ENCODE results near the gene SHC3. TPM values are rescaled to one million over a fixed set of nuclear protein-coding genes. Genes with fewer than 3 reads are reported as not detected.
A peak's percentile ranks its signal among the peaks of the same experiment; 100 is the strongest.

Gene SHC3
- polyA plus RNA-seq, 1 donor = 0.61 TPM

DNA sequence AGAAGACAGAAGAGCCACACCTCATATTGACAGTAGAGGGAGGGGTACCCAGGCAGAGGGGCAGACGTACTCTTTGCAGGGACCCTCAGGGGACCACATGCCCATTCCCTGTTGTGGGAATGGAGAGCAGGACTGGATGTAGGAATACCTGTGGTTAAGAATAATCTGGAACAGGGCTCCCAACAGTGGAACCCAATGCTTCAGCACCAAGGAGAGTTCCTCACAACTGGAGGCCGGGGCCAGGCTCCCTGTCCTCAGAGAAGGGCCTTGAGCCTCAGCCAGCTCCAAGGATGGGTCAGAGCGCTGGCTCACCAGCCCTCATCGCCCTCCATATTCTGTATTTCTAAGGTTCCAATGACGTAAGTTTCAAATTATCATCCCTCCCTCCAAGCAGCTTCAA is 7.4 kb upstream of the SHC3 start:
- DNase-seq (ENCODE audit: low read depth) = no peak

DNA sequence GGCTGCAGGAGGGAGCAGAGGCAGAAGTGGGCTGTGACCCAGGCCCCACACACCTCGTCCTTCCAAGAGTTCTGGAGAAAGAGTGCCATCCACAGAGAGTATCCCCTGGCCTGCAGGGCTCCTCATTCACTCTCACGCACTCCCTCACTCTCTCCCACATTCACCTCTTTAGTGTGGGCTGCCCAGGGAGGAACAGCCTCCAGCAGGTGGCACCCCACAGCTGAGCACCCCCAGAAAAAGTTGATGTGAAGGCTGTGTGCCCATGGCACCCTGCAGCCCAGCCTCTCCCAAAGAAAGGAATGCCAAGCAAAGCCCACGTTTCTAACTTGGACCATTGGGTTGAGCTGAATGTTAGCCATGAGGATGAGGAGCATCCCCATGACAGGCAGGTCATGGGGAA is 4.5 kb upstream of the SHC3 start:
- no peak for DNase-seq (ENCODE audit: low read depth)

DNA sequence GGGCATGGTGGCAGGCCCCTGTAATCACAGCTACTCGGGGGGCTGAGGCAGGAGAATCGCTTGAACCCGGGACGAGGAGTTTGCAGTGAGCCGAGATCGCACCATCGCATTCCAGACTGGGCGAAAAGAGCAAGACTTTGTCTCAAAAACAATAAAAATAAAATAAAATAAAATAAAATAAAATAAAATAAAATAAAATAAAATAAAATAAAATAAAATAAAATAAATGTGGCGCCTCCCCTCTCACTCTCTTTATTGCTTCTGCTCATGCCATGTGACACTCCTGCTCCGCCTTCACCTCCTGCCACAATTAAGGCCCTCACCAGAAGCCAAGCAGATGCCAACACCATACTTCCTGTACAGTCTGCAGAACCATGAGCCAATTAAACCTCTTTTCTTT is 3.8 kb upstream of the SHC3 start:
- DNase-seq (ENCODE audit: low read depth) = no peak

DNA sequence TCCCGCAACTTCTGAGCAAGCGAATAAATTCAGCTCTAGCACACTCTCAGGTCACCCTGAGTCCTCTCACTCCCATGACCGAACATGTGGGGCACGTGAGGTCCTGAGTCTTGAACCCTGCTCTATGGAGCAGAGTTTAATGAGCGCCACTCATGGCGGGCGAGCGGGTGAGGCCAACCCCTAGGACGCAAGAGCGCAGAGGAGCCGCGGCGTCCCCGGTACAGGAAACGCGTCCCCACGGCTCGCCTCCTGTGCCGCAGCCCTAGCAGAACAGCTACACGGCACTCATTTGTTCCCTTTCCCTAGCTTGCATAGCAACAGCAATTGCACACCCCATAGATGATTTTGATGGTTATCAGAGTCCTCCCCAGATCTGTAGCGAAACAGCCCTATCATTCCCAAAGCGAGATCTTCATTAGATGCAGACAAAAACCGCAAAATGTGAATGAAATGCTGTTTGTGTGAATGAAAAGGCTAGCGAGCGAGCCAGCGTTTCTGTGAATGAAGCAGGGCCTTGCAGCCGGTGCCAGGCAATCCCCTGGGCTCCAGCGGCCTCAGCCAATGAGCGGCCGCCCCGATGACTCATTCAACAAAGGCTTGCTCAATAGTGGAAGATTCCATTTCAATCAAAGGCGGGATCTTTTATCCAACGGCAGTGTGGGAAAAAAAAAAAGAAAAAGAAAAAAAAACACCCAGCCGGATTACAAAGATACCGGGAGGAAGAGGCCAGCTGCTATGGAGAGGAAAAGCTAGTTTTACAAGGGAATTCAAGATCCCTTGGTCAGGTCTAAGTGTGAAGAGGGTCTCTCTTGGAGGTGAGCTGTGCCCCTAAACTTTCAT is 1.5 kb upstream of the SHC3 start:
- DNase-seq (ENCODE audit: low read depth) = peak; percentile 34

DNA sequence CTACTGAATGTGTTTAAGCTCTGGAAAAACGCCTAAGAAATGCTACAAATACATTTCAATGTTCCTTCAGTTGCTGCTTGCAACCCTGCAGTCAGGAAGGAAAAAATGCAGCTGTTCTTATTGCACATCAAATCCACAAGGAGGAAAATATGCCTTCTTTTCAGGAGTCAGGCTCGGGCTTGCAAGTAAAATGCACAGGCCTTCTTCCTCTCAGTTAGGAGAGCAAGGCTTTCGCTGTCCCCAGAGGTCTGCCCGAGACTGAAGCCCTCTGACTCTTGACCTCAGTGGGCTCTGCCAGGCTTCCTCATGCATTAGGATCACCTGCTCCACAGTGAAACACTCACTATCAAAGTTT is 899 bp upstream of the SHC3 start:
- no peak for DNase-seq (ENCODE audit: low read depth)

DNA sequence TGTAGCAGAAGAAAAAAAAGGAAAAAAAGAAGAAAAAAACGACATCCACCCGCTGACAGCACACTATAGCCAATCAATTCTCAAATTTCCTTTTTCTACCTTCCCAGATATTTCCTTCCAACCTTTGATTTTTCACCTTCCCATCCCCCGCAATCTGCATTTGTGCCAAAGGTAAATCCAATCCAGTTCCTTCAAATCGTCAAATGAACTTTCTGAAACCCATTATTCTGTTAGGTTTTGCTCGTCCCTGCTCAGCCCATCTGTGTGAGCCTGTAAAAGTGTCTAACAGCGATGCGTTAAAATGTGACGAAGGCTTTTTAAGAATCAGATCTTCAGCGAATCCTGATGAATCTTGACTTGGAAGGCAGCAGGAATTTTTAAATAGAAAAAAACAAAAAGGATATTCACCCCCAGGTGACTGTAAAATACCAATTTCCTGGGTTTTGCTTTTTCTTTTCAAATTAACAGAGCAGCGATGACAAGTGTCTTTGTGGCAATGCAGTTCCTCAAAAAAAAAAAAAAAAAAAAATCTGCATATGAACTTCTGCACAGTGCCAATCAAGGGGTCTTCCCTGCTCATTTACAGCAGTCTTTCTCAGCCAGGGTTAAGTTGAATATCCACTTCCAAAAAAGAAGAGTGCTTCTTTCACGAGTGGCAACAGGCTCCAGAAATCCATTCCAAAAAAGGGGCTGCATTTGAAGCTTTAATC is 367 bp upstream of the SHC3 start:
- DNase-seq (ENCODE audit: low read depth) = no peak

DNA sequence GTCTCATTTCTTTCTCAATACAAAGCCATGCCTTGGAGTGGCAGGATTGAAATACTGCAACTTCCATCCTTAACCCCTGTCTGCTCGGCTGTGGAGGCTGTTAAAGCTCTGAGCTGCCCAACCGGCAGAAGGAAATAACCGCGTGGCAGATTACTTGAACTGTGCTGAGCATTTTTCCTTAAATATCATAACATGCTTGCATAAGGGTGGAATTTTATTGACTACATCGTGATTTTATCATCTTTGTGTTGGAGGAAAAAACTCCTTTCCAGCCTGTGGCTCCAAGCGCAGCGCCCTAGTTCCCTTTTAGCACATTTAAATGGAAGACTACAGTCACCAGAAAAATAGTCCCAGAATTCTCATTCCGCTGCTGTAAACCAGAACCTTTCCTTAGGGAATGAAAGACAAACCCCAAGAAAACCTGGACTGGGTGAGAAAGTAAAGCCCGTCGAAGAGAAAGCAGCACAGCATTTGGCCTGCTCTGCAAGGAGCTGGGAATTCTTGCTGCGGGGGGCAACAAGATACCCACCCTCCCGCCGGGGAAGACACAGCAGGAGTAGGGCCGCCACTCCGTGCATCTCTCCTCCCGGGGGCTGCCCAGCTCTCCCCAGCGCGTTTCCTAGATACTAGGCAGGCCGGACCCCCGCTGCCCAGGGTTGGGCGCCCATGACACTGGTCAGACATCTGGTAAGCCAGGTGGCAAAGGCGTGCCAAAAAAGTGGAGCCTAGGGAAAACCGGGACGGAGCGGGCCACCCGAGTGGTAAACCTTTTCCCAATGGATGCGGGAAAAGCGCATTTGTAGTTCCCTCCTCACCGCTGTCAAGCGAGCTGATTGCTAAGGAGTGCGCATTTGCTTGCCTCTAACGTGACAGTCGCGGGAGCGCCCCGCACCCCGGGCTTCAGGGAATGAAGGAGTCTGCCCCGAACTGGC is 1.3 kb downstream of the SHC3 start:
- no peak for DNase-seq (ENCODE audit: low read depth)

DNA sequence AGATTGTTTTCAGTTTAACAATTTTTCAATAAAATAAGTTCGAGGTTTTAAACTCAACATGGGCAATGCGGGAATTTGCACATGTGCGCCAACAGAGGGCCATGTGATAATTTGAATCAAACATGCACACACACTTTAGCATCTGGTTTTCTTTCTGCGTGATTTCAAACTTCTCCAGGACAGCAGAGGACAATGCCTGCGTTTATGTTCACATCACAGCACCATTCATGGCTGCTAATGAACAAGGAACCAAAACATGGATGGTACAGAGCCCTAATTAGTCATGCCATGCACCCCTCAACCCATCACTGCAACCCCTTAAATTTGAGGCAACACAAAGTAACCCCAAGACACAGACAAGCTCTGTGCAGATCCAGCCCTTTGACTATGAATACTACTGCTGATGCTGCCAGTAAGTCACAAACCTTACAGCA is 2.8 kb downstream of the SHC3 start:
- no peak for DNase-seq (ENCODE audit: low read depth)

DNA sequence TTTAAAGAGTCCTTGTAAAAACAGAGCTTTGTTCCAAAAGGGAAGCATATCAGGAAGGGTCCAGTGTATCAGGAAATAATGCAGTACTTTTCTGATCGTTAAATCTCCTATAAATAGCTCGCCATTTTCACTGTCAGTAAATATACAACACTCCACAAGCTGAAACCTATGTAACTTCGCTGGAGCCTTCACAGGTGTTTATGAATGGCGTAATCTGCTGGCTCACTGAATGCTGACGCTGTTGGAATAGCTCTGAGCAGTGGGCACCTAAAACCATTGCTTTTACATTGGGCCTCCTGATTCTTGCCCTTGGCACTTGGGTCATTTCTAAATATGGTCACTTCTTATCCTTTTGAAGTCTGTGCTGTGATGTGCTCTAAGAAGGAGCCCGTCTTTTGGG is 4.3 kb downstream of the SHC3 start:
- no peak for DNase-seq (ENCODE audit: low read depth)

DNA sequence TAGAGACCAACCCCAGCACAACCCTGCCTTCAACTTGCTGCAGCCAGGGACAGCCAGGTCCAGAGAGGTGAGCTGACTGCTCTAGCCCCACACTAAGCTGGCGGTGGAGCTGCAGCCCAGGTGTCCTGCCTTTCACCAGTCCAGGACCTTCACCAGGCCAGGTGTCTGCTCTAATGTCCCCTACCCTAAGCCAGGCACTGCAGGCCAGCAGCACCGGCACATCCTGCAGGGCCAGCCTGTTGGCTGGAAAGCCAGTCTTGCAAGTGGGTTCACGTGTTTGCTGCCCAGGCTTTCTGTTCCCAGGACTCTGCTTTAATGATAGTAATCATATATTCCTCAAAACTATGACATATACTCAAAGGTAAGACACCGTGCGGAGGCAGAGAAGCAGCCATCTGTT is 5.5 kb downstream of the SHC3 start:
- DNase-seq (ENCODE audit: low read depth) = no peak

DNA sequence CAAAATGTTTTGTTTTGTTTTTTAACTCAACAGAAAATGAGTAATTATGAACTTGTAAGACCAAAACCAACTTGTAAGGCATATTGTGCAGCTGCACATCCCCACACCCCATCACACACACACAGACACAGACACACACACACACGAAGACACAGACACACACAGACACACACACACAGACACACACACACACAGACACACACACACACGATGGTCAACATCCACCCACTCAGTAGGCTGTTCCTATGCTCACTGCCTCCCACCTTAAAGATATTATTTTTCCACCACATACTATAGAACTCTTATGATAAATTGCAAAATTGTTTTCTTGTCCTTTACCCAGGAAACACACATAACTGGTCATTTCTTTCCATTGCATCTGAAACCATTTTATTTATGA is 6.2 kb downstream of the SHC3 start:
- DNase-seq (ENCODE audit: low read depth) = no peak

DNA sequence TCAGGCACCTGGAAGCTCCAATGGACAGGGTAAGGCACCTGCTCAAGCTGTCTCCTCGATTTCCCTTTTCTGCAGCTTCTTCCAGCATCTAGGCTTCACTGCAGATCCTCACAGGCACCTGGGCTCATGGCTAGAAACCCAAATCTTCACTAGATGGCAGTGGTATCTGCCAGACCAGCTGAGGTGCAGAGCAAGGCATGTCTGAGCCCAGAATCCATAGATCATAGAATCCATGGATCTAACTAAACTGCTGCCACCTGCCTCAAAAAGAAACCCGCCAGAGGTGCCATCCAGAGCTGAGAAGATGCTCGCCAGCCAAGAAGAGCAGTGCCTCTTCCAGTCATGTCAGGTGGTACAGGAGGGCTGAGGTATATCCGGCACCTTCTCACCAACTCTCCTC is 6.9 kb downstream of the SHC3 start:
- DNase-seq (ENCODE audit: low read depth) = no peak

DNA sequence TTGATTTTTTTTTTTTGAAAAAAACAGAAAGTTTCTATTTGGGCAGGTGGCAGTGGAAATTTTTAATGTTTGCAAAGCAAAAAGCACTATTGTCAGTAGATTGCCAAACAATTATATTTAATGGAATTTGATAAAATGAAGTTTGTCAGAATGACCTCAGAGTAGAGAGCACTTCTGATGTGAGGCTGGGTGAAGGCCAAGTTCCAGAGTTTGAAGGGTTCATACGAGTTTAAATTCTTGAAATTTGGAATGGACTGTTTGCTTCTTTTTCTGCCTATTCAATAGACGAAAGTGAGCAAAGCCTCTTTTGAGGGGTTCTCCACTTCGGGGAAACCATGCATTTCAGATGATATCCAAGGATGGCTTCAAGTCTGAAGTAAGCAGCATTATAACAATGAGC is 7.4 kb downstream of the SHC3 start:
- no peak for DNase-seq (ENCODE audit: low read depth)

DNA sequence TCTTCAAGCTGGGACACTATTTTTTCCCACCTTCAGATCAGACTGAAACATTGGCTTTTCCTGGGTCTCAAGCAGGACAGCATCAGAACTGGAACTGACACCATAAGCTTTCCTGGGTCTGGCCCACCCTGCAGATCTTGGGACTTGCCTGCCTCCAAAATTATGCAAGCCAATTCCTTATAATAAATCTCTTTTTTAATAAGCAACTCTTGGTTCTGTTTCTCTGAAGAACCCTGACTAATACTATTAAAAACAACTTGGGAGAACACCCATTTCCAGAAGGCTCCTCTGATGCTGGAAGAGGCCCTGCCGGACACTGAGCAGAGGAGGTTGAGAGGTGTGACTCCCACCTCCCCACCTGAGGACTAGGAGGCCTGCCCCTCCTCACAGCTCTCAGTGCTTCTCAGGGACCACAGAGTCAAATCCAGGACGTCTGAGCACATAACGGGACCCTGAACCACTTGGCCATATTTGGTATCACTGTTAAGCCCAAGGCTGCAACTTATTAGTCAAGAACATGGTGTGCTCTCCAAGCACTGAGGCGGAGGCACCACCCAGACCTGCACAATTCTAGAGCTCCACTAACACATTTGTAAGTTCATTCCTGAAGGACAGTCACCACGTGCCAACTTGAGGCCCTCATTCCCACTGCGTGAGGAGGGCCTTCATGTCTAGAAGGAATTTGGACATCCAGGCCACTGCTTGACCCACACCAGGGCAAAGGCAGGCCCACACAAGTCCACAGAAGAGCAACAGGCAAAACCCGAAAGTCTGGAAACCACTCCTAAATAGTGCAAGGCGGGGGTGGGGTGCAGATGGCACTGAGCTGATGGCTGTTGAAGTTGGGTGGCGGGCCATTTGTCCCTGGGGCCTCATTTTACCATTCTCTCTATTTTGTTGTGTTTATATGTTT is 9.5 kb downstream of the SHC3 start:
- no peak for DNase-seq (ENCODE audit: low read depth)

DNA sequence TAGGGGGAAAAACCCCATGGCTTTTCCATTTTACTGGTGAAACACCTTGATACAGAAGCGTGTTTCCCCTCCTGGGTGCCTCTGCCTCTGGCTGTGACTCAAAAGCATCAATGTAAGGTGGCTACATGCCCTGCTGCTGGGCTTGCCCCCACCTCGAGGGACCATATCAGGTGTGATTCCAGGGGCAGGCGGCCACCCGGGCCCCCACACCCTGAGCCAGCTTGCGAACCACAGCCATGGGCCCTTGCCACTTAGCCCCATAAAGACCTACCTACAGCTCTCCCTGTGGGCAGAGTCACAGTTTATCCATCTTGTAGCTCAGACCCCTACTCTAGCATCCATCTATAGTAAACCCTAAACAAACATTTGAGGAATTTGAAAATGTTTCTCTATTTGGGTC is 10.8 kb downstream of the SHC3 start:
- DNase-seq (ENCODE audit: low read depth) = no peak

DNA sequence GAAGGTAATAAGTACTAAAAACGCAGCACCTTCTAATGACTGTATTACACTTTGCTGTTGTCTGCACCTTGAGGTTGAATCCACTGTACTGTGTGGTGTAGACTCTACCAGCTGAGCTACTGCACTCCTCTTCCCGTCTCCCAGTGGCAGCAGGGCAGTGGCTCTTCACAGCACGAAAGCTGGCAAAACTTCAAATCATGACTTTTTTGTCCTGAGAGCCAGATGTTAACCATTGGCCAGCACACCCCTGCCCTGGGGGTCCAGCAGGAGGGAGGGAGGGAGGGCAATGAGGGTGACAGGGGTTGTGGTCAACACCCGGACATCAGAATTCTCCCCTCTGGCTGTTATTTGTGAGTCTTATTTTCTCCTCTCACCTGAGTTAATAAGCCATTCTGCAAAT is 11.8 kb downstream of the SHC3 start:
- no peak for DNase-seq (ENCODE audit: low read depth)

DNA sequence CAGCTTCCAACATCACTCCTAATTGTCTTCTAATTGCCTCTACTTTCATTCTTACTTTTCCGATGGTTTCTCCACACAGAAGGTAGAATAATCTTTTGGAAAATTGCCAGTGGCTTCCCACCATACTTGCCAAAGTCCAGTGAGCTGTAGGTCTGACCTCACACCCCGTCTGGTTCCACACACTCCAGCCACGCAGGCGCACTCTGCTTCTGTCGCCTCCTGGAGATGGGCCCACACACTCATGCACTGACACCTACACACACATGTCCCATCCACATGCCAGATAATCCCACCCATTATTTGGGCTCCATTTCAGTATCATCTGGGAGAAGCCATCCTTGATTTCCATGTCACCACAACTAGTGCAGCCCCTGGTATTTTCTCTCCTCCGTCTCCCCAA is 12.7 kb downstream of the SHC3 start:
- no peak for DNase-seq (ENCODE audit: low read depth)

DNA sequence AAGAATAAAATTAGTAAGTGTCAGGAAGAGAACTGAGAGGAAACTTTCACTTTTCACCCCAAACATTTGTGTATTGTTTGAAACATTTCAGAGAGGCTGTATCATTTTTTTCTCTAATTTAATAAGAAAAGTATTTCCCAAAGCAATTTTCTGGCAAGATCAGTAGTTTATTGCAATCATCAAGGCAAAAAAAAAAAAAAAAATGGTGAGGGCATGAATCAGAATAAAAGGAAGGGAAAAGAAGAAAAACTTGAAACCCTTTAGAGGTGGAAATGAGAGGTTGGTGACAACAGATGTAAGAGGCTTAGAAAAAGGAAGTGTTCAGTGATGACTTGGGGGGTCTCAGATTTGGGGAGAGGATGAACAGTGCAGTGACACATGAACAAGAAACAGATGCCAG is 13.3 kb downstream of the SHC3 start:
- no peak for DNase-seq (ENCODE audit: low read depth)

DNA sequence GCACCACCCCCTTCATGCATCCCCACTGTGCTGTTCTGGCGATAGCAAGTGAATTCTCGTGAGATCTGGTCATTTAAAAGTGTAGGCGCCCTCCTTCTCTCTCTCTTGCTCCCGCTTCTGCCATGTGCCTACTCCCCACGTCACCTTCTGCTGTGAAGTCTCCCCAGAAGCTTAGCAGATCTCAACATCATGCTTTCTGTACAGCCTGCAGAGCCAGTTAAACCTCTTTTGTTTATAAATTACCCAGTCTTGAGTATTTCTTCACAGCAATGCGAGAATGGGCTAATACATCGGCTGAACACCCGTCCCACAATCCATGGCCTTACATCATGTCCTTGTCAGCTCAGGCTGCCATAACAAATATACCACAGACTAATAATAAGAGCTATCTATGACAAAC is 17.4 kb downstream of the SHC3 start:
- no peak for DNase-seq (ENCODE audit: low read depth)

DNA sequence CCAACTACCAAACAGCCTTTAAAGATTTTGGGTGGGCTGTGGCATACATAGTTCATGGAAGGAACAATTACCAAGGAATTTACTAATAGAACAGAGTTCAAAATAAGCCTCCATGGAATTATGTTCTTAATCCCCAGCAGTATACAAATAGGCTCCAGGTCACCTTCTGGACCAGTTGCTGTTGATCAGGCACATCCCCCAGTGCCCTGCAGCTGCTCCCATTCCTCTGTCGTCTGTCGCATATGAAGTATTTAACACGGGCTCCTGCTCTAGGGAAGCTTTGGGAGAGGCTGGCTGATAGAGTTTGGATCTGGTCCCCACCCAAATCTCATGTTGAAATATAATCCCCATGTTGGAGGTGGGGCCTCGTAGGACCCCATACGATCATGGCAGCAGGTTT is 17.8 kb downstream of the SHC3 start:
- no peak for DNase-seq (ENCODE audit: low read depth)

DNA sequence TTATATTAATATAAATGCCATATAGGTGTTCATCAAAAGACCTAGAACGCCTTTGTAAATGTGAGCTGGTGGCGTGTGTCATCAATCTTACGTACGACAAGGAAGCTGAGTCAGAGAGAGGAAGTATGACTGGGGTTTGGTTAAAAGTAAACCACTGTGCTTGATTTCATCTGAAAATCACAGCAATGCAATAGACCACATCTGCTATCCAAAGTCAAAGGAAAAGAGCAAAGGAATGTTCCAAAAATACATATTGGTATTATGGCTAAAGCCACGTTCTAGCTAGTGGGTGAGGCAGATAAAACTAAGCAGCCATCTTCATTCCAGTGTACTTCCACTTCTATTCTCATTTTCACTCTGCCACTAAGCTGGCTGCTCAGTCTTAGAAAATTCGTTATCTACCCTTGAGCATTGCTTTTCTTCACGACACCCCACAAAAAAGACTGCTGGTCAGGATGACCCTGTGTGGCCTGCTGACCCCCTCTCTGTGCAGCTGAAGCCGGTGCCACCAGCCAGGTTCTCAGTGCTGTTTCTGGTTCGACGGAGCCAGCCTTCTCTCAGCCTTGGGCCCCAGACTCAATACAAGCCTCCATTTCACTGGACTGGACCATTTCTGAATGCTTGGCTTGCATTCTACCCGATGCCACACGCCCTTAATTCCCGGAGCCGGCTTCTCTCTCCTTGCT is 23.8 kb downstream of the SHC3 start:
- DNase-seq (ENCODE audit: low read depth) = no peak

All from forelimb muscle (tissue), 1 donor.